Measurements from ENCODE around the gene PRKD1. TPM values are rescaled to one million over a fixed set of nuclear protein-coding genes. Genes with fewer than 3 reads are reported as not detected.

Gene PRKD1
- total RNA-seq, 2 donors from 2014 or later = not detected

DNA sequence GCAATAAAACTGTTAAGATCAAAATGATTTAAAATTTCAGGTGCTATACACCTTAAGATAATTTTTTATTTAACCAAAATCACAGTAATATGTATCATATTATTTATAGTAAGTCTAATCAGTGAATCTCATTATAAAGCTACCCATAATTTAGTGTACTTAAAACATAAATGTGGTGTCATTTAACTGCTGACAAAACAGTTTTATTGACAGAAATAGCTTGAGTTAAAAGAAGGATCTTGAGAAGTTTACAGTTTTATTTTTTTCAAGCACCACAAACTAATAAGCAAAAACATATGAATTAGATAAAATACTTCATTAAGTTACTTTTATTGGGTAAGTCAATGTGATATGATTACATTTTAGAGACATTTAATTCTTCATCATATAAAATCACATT lies 400.4 kb downstream of the PRKD1 start:
- ATAC-seq = no peak
- no peak for DNase-seq (ENCODE audit: low spot score in 2 of 2)
- Mint-ChIP-seq H3K36me3 (no peaks in the 10 kb centered on the region), H3K27ac (no peak overlapping the region), H3K9me3 (peaks cover 3 to 4% of the 10 kb centered on the region in 2 donors)
